ENCODE measurements around the gene GCNT1.
"Not testable (repeated sequence)": the region's sequence is repeated elsewhere in the genome, so short reads cannot be mapped to it uniquely, and the experiment has no call there.

GCNT1 gene

GRCh38 chr9:76475686-76476085 is 16.7 kb downstream of the GCNT1 start:
- TF ChIP-seq CTCF (conservative IDR thresholded peaks at IDR 0.05; ENCODE audit: low read length) (no peak), EZH2phosphoT487 (IDR thresholded peaks at IDR 0.05; ENCODE audit: borderline replicate concordance) (no peak)
- peaks cover 76% of the 10 kb centered on the region for H4K20me1 ChIP-seq (ENCODE audit: insufficient read depth, low read length, poor library complexity, severe bottlenecking)
- H3K27me3 ChIP-seq (ENCODE audit: insufficient read depth, low read length, poor library complexity, severe bottlenecking), result no peaks in the 10 kb centered on the region
- H3K9me3 ChIP-seq (ENCODE audit: insufficient read depth, low read depth, low read length), result peaks cover 7% of the 10 kb centered on the region; the same call in 1 of the 2 replicates
- H2AFZ ChIP-seq (ENCODE audit: low read length), result no peak overlapping the region
- no peaks in the 10 kb centered on the region for H3K9me2 ChIP-seq (replicated peaks; ENCODE audit: low read depth, low read length)
- no peak overlapping the region for H3K9ac ChIP-seq (ENCODE audit: low read depth, low read length, poor library complexity, severe bottlenecking)
- no peak overlapping the region for H3K4me3 ChIP-seq (ENCODE audit: low read length, poor library complexity, severe bottlenecking)
- H3K4me1 ChIP-seq (ENCODE audit: insufficient read depth, low read length, poor library complexity, severe bottlenecking), result peaks cover 36% of the 10 kb centered on the region
- peaks cover 7% of the 10 kb centered on the region; the same call in 1 of the 2 replicates for H3F3A ChIP-seq (ENCODE audit: low read depth)
- H3K79me2 ChIP-seq (ENCODE audit: insufficient read depth, low read length), result peaks cover 97% of the 10 kb centered on the region
- H3K36me3 ChIP-seq (ENCODE audit: insufficient read depth, low read length), result peaks cover 53% of the 10 kb centered on the region
- peak overlapping the region; percentile 7 for H3K4me2 ChIP-seq (ENCODE audit: low read depth, low read length, poor library complexity, severe bottlenecking)

GRCh38 chr9:76477818-76478217 is 18.8 kb downstream of the GCNT1 start:
- H3F3A ChIP-seq (ENCODE audit: low read depth); H3K27me3 ChIP-seq (ENCODE audit: insufficient read depth, low read length, poor library complexity, severe bottlenecking); H3K9me3 ChIP-seq (ENCODE audit: insufficient read depth, low read depth, low read length); H3K9me2 ChIP-seq (replicated peaks; ENCODE audit: low read depth, low read length); H3K9ac ChIP-seq (ENCODE audit: low read depth, low read length, poor library complexity, severe bottlenecking); H3K4me2 ChIP-seq (ENCODE audit: low read depth, low read length, poor library complexity, severe bottlenecking); H2AFZ ChIP-seq (ENCODE audit: low read length); H3K4me3 ChIP-seq (ENCODE audit: low read length, poor library complexity, severe bottlenecking): not testable (repeated sequence)
- peaks cover 97% of the 10 kb centered on the region for H3K79me2 ChIP-seq (ENCODE audit: insufficient read depth, low read length)
- H3K36me3 ChIP-seq (ENCODE audit: insufficient read depth, low read length), result peaks cover 58% of the 10 kb centered on the region
- H3K4me1 ChIP-seq (ENCODE audit: insufficient read depth, low read length, poor library complexity, severe bottlenecking), result peaks cover 21% of the 10 kb centered on the region
- peaks cover 73% of the 10 kb centered on the region for H4K20me1 ChIP-seq (ENCODE audit: insufficient read depth, low read length, poor library complexity, severe bottlenecking)

GRCh38 chr9:76478226-76478625 is 19.2 kb downstream of the GCNT1 start:
- H3K79me2 ChIP-seq (ENCODE audit: insufficient read depth, low read length), result peaks cover 97% of the 10 kb centered on the region
- peaks cover 10% of the 10 kb centered on the region; the same call in 1 of the 2 replicates for H3K9me3 ChIP-seq (ENCODE audit: insufficient read depth, low read depth, low read length)
- H3F3A ChIP-seq (ENCODE audit: low read depth), result no peaks in the 10 kb centered on the region
- H3K4me1 ChIP-seq (ENCODE audit: insufficient read depth, low read length, poor library complexity, severe bottlenecking), result peaks cover 17% of the 10 kb centered on the region
- H3K4me3 ChIP-seq (ENCODE audit: low read length, poor library complexity, severe bottlenecking), result no peak overlapping the region
- H3K27me3 ChIP-seq (ENCODE audit: insufficient read depth, low read length, poor library complexity, severe bottlenecking), result no peaks in the 10 kb centered on the region
- H3K9ac ChIP-seq (ENCODE audit: low read depth, low read length, poor library complexity, severe bottlenecking), result no peak overlapping the region
- peaks cover 56% of the 10 kb centered on the region for H3K36me3 ChIP-seq (ENCODE audit: insufficient read depth, low read length)
- H3K4me2 ChIP-seq (ENCODE audit: low read depth, low read length, poor library complexity, severe bottlenecking), result no peak overlapping the region
- H4K20me1 ChIP-seq (ENCODE audit: insufficient read depth, low read length, poor library complexity, severe bottlenecking), result peaks cover 73% of the 10 kb centered on the region
- H3K9me2 ChIP-seq (replicated peaks; ENCODE audit: low read depth, low read length), result no peaks in the 10 kb centered on the region
- TF ChIP-seq EZH2phosphoT487 (IDR thresholded peaks at IDR 0.05; ENCODE audit: borderline replicate concordance) (no peak), CTCF (conservative IDR thresholded peaks at IDR 0.05; ENCODE audit: low read length) (no peak)
- no peak overlapping the region for H2AFZ ChIP-seq (ENCODE audit: low read length)

GRCh38 chr9:76479337-76479736 is 20.4 kb downstream of the GCNT1 start:
- not testable (repeated sequence) for H3K4me3 ChIP-seq (ENCODE audit: low read length, poor library complexity, severe bottlenecking); H3K27me3 ChIP-seq (ENCODE audit: insufficient read depth, low read length, poor library complexity, severe bottlenecking); H2AFZ ChIP-seq (ENCODE audit: low read length); H3K4me2 ChIP-seq (ENCODE audit: low read depth, low read length, poor library complexity, severe bottlenecking); H3K9ac ChIP-seq (ENCODE audit: low read depth, low read length, poor library complexity, severe bottlenecking); H3K9me2 ChIP-seq (replicated peaks; ENCODE audit: low read depth, low read length); H3K9me3 ChIP-seq (ENCODE audit: insufficient read depth, low read depth, low read length); H3K4me1 ChIP-seq (ENCODE audit: insufficient read depth, low read length, poor library complexity, severe bottlenecking); H3F3A ChIP-seq (ENCODE audit: low read depth)
- Histone ChIP-seq H3K36me3 (ENCODE audit: insufficient read depth, low read length) (peaks cover 61% of the 10 kb centered on the region), H4K20me1 (ENCODE audit: insufficient read depth, low read length, poor library complexity, severe bottlenecking) (peaks cover 73% of the 10 kb centered on the region), H3K79me2 (ENCODE audit: insufficient read depth, low read length) (peaks cover 97% of the 10 kb centered on the region)
